ENCODE measurements around the gene BMPR1B. TPM values are rescaled to one million over a fixed set of nuclear protein-coding genes. Genes with fewer than 3 reads are reported as not detected.

BMPR1B gene
- total RNA-seq, 1 experiment from 2014 or later, result 0.35 TPM

DNA sequence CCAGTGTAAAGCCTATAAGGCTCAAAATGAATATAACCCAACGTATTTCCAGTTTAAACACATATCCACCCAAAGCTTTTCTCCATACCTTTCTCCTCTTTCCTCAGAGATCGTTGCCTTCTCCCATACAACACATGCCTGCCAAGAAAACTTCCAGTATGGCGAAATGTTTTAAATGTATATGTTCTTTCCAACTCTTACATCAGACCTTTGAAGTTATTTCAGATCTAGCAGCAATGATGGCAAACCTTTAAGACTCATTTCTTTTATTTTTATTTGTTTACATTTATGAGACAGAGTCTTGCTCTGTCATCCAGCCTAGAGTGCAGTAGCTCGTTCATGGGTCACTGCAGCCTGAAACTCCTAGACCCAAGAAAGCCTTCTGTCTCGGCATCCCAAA, 265.4 kb downstream of the BMPR1B start:
- H4K20me1 ChIP-seq (ENCODE audit: control insufficient read depth, insufficient read depth, insufficient read length), result no peaks in the 10 kb centered on the region
- no peak overlapping the region for H3K4me3 Mint-ChIP-seq
- no CpG with 5 or more reads among the region's 5 CpGs for WGBS (ENCODE audit: extremely low coverage, insufficient read length, low lambda C conversion rate)
- no peak overlapping the region for H2BK5ac ChIP-seq (ENCODE audit: insufficient read length, low read length)
- H3K27me3 Mint-ChIP-seq (ENCODE audit: low read depth), result no peaks in the 10 kb centered on the region
- H3K79me1 ChIP-seq (ENCODE audit: insufficient read depth, low read depth, low read length, poor library complexity, severe bottlenecking), result no peaks in the 10 kb centered on the region
- no peak overlapping the region for H4K8ac ChIP-seq (replicated peaks; ENCODE audit: insufficient read length, low read depth, low read length)
- no peaks in the 10 kb centered on the region for H3K79me2 ChIP-seq (ENCODE audit: insufficient read depth, low read length)
- no peak overlapping the region for H4K5ac ChIP-seq (ENCODE audit: insufficient read length, low read depth, low read length)
- H3K14ac ChIP-seq (ENCODE audit: insufficient read depth, low read length), result no peak overlapping the region
- H3K36me3 Mint-ChIP-seq (ENCODE audit: insufficient read depth in 1 of 3, low read depth in 3 of 3), result no peaks in the 10 kb centered on the region
- no peak overlapping the region for H2BK20ac ChIP-seq (ENCODE audit: low read depth, low read length, poor library complexity, severe bottlenecking)
- H2AFZ ChIP-seq (ENCODE audit: low read length), result no peak overlapping the region
- no peak overlapping the region for H4K91ac ChIP-seq (ENCODE audit: insufficient read length, low read depth, low read length)
- H3K56ac ChIP-seq (ENCODE audit: insufficient read length, low read depth, low read length), result no peak overlapping the region
- H3K9ac ChIP-seq (ENCODE audit: extremely low read depth, insufficient read length, low read length), result no peak overlapping the region
- H3K4me1 ChIP-seq (ENCODE audit: insufficient read depth, low read length), result no peaks in the 10 kb centered on the region
- H3K27ac Mint-ChIP-seq, result no peak overlapping the region
- peaks cover 0 to 4% of the 10 kb centered on the region in 2 experiments; a peak in 2 of 4 replicates for H3K4me1 Mint-ChIP-seq
- H3K27me3 ChIP-seq (ENCODE audit: insufficient read depth, low read length), result no peaks in the 10 kb centered on the region
- no peaks in the 10 kb centered on the region for H3K9me3 ChIP-seq (ENCODE audit: control insufficient read depth, low read depth, low read length)
- H3K4ac ChIP-seq (ENCODE audit: low read depth, low read length), result no peak overlapping the region
- H2BK12ac ChIP-seq (ENCODE audit: insufficient read length, low read depth, low read length), result no peak overlapping the region
- H2AK5ac ChIP-seq (ENCODE audit: insufficient read length, low read length), result no peak overlapping the region
- TF ChIP-seq, protein P1, sequence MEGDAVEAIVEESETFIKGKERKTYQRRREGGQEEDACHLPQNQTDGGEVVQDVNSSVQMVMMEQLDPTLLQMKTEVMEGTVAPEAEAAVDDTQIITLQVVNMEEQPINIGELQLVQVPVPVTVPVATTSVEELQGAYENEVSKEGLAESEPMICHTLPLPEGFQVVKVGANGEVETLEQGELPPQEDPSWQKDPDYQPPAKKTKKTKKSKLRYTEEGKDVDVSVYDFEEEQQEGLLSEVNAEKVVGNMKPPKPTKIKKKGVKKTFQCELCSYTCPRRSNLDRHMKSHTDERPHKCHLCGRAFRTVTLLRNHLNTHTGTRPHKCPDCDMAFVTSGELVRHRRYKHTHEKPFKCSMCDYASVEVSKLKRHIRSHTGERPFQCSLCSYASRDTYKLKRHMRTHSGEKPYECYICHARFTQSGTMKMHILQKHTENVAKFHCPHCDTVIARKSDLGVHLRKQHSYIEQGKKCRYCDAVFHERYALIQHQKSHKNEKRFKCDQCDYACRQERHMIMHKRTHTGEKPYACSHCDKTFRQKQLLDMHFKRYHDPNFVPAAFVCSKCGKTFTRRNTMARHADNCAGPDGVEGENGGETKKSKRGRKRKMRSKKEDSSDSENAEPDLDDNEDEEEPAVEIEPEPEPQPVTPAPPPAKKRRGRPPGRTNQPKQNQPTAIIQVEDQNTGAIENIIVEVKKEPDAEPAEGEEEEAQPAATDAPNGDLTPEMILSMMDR (conservative IDR thresholded peaks at IDR 0.05), result no peak
- H3K27ac ChIP-seq (ENCODE audit: insufficient read length, low read depth, low read length), result no peak overlapping the region
- no peak overlapping the region for H3T11ph ChIP-seq (ENCODE audit: low read length)
- H3K23me2 ChIP-seq (ENCODE audit: insufficient read length, low read depth, low read length, poor library complexity, severe bottlenecking), result no peaks in the 10 kb centered on the region
- H3K18ac ChIP-seq (ENCODE audit: insufficient read length, low read depth, low read length), result no peak overlapping the region
- H2BK15ac ChIP-seq (ENCODE audit: low read depth, low read length), result no peak overlapping the region
- H3K23ac ChIP-seq (ENCODE audit: insufficient read length, low read depth, low read length), result no peak overlapping the region
- no peak overlapping the region for H3K4me2 ChIP-seq (ENCODE audit: insufficient read depth, insufficient read length, low read length)
- DNase-seq, result no peak
- no peak overlapping the region for H2BK120ac ChIP-seq (ENCODE audit: low read depth, low read length, poor library complexity, severe bottlenecking)
- no peaks in the 10 kb centered on the region for H3K9me3 Mint-ChIP-seq

Measured in H9 (cell line).